SK-N-SH treated with all-trans-retinoic acid at 6 μM for 48 hours (cell line): Measurements from ENCODE around the gene UBXN2A.

Experiments used
- ATAC-seq: fragments of 200-7000 bp; cut with Tn5 transposase; 3 replicates; pipeline ENCODE4 v1.9.1; 2020; ENCODE audit warnings: mild to moderate bottlenecking, moderate library complexity
- BACH2 ChIP-seq: fragments of 250-450 bp; sonication (Bioruptor Pico); IDR thresholded peaks from 2 replicates; pipeline ENCODE4 v1.9.0; 2021; ENCODE audit warnings: mild to moderate bottlenecking, borderline replicate concordance
- CSRNP3 ChIP-seq: fragments of 250-450 bp; sonication (Bioruptor Pico); IDR thresholded peaks from 2 replicates; pipeline ENCODE4 v1.5.1; 2021; ENCODE audit warnings: mild to moderate bottlenecking, moderate library complexity
- ESRRG ChIP-seq: fragments of 250-450 bp; sonication (Bioruptor Pico); IDR thresholded peaks from 2 replicates; pipeline ENCODE4 v1.6.1; 2021; ENCODE audit warnings: mild to moderate bottlenecking
- GLIS3 ChIP-seq: fragments of 250-450 bp; sonication (Bioruptor Pico); IDR thresholded peaks from 2 replicates; pipeline ENCODE4 v1.5.0; 2020; ENCODE audit warnings: mild to moderate bottlenecking, moderate library complexity
- ISL1 ChIP-seq: fragments of 250-450 bp; sonication (Bioruptor Pico); IDR thresholded peaks from 2 replicates; pipeline ENCODE4 v2.1.2; 2022; ENCODE audit warnings: mild to moderate bottlenecking, moderate library complexity
- OSR1 ChIP-seq: fragments of 250-450 bp; sonication (Bioruptor Pico); IDR thresholded peaks from 2 replicates; pipeline ENCODE4 v1.8.0; 2022; ENCODE audit warnings: moderate library complexity, mild to moderate bottlenecking, inconsistent platforms
- PATZ1 ChIP-seq: fragments of 250-450 bp; sonication (Bioruptor Pico); IDR thresholded peaks from 2 replicates; pipeline ENCODE4 v1.8.0; 2020; ENCODE audit warnings: mild to moderate bottlenecking, moderate library complexity, borderline replicate concordance
- POU6F1 ChIP-seq: fragments of 250-450 bp; sonication (Bioruptor Pico); IDR thresholded peaks from 2 replicates; pipeline ENCODE4 v1.8.0; 2021; ENCODE audit warnings: low read depth, mild to moderate bottlenecking, moderate library complexity, borderline replicate concordance
- PPARA ChIP-seq: fragments of 250-450 bp; sonication (Bioruptor Pico); IDR thresholded peaks from 2 replicates; pipeline ENCODE4 v1.5.0; 2020; ENCODE audit warnings: mild to moderate bottlenecking, borderline replicate concordance
- RARB ChIP-seq: fragments of 250-450 bp; sonication (Bioruptor Pico); IDR thresholded peaks from 2 replicates; pipeline ENCODE4 v1.8.0; 2021; ENCODE audit warnings: mild to moderate bottlenecking, moderate library complexity
- SNAI2 ChIP-seq: fragments of 250-450 bp; sonication (Bioruptor Pico); IDR thresholded peaks from 2 replicates; pipeline ENCODE4 v1.5.0; 2020; ENCODE audit warnings: mild to moderate bottlenecking, moderate library complexity
- TCF4 ChIP-seq: fragments of 250-450 bp; sonication (Bioruptor Pico); IDR thresholded peaks from 2 replicates; pipeline ENCODE4 v1.8.0; 2021; ENCODE audit warnings: mild to moderate bottlenecking, moderate library complexity, borderline replicate concordance
- TOX ChIP-seq: fragments of 250-450 bp; sonication (Bioruptor Pico); IDR thresholded peaks from 2 replicates; pipeline ENCODE4 v1.8.0; 2021; ENCODE audit warnings: mild to moderate bottlenecking, moderate library complexity, borderline replicate concordance
- TSHZ2 ChIP-seq: fragments of 250-450 bp; sonication (Bioruptor Pico); IDR thresholded peaks from 2 replicates; pipeline ENCODE4 v1.5.0; 2020; ENCODE audit warnings: mild to moderate bottlenecking, moderate library complexity
- ZC3H10 ChIP-seq: fragments of 250-450 bp; sonication (Bioruptor Pico); IDR thresholded peaks from 2 replicates; pipeline ENCODE4 v1.5.1; 2021; ENCODE audit warnings: mild to moderate bottlenecking, moderate library complexity
- ZFP3 ChIP-seq: fragments of 250-450 bp; sonication (Bioruptor Pico); IDR thresholded peaks from 2 replicates; pipeline ENCODE4 v1.5.0; 2020; ENCODE audit warnings: mild to moderate bottlenecking, moderate library complexity
- ZFP30 ChIP-seq: fragments of 450-650 bp; formaldehyde crosslinking; IDR thresholded peaks from 2 replicates; pipeline ENCODE4 v1.5.0; 2022; ENCODE audit warnings: mild to moderate bottlenecking, moderate library complexity
- ZNF565 ChIP-seq: fragments of 450-650 bp; formaldehyde crosslinking; conservative IDR thresholded peaks from 2 replicates; pipeline ENCODE4 v1.5.0; 2020; ENCODE audit warnings: low read depth, mild to moderate bottlenecking, moderate library complexity
- ZNF70 ChIP-seq: fragments of 450-650 bp; formaldehyde crosslinking; IDR thresholded peaks from 2 replicates; pipeline ENCODE4 v1.5.0; 2020; ENCODE audit warnings: mild to moderate bottlenecking, moderate library complexity
- ZNF8 ChIP-seq: fragments of 450-650 bp; formaldehyde crosslinking; IDR thresholded peaks from 2 replicates; pipeline ENCODE4 v1.5.0; 2020; ENCODE audit warnings: mild to moderate bottlenecking, moderate library complexity

Gene UBXN2A

GRCh38 chr2:23900541-23901322, 39.5 kb upstream of the UBXN2A start:
- peak; percentile 57 for ATAC-seq
- TF ChIP-seq BACH2 (CRISPR knock-in tag) (no peak), ISL1 (CRISPR knock-in tag) (0 out of 2 replicates have a peak, but pooled peaks have one; percentile 8)

- no peak for TF ChIP-seq ZNF565
- no peak for TF ChIP-seq SNAI2 (CRISPR knock-in tag)
- no peak for TF ChIP-seq OSR1 (CRISPR knock-in tag)
- TF ChIP-seq ZNF8, result no peak
- TF ChIP-seq TSHZ2, result no peak
- no peak for TF ChIP-seq ZNF70 (CRISPR knock-in tag)
- no peak for TF ChIP-seq ZC3H10
- TF ChIP-seq ZFP3 (CRISPR knock-in tag), result no peak
- no peak for TF ChIP-seq GLIS3 (CRISPR knock-in tag)
- no peak for TF ChIP-seq TOX (CRISPR knock-in tag)
- TF ChIP-seq ZFP30 (CRISPR knock-in tag), result no peak
- no peak for TF ChIP-seq POU6F1 (CRISPR knock-in tag)
- no peak for TF ChIP-seq PPARA (CRISPR knock-in tag)
- ATAC-seq, result no peak
Observed at GRCh38 chr2:23901966-23902846, 38.1 kb upstream of the UBXN2A start.

- ATAC-seq, result no peak
- no peak for TF ChIP-seq PATZ1 (CRISPR knock-in tag)
- TF ChIP-seq ZNF70 (CRISPR knock-in tag), result no peak
- TF ChIP-seq BACH2 (CRISPR knock-in tag), result no peak
- TF ChIP-seq CSRNP3 (CRISPR knock-in tag), result no peak
- no peak for TF ChIP-seq ZFP3 (CRISPR knock-in tag)
- TF ChIP-seq ZNF565, result no peak
- no peak for TF ChIP-seq ZNF8
- no peak for TF ChIP-seq GLIS3 (CRISPR knock-in tag)
- TF ChIP-seq ISL1 (CRISPR knock-in tag), result no peak
- TF ChIP-seq TCF4 (CRISPR knock-in tag), result no peak
- no peak for TF ChIP-seq ESRRG
- no peak for TF ChIP-seq TSHZ2
- TF ChIP-seq RARB (CRISPR knock-in tag), result no peak
- TF ChIP-seq SNAI2 (CRISPR knock-in tag), result no peak
- TF ChIP-seq POU6F1 (CRISPR knock-in tag), result no peak
Observed at GRCh38 chr2:23903034-23903433, 37.2 kb upstream of the UBXN2A start.
